HepG2 (cell line): ENCODE data around the gene NARS2. TPM values are rescaled to one million over a fixed set of nuclear protein-coding genes. Genes with fewer than 3 reads are reported as not detected.

Source experiments
- ARID3A ChIP-seq: IDR thresholded peaks from 2 replicates; pipeline ENCODE4 v1.6.1; 2012; ENCODE audit warnings: low read depth, low read length, improper control_type of control experiment
- EZH2 ChIP-seq: conservative IDR thresholded peaks from 2 replicates; pipeline ENCODE4 v1.6.1; 2012; ENCODE audit warnings: mild to moderate bottlenecking, low read depth, low read length, moderate library complexity
- HOXA3 ChIP-seq: sonication (generic); formaldehyde crosslinking; IDR thresholded peaks from 2 replicates; pipeline ENCODE4 v1.5.0; 2020; ENCODE audit warnings: missing genetic modification reagents
- IRX3 ChIP-seq: sonication (generic); formaldehyde crosslinking; IDR thresholded peaks from 2 replicates; pipeline ENCODE4 v1.8.1; 2023; ENCODE audit warnings: mild to moderate bottlenecking, low read depth, missing genetic modification reagents, borderline replicate concordance
- KDM5B ChIP-seq: sonication (generic); formaldehyde crosslinking; IDR thresholded peaks from 2 replicates; pipeline ENCODE4 v1.4.0; 2020; ENCODE audit warnings: missing genetic modification reagents, mild to moderate bottlenecking, borderline replicate concordance
- LCORL ChIP-seq, 2 experiments: fragments of 450-650 bp in 1 of 2; sonication (generic) in 1 of 2; formaldehyde crosslinking in 1 of 2; IDR thresholded peaks; 2 replicates each; pipeline versions ENCODE4 v1.5.0 to v1.6.1; 2017 to 2020; ENCODE audit warnings: antibody characterized with exemption in 1 of 2, missing genetic modification reagents in 1 of 2
- MBD4 ChIP-seq: IDR thresholded peaks from 2 replicates; pipeline ENCODE4 v1.6.1; 2012; ENCODE audit warnings: low read length, inconsistent platforms, borderline replicate concordance
- NCOA1 ChIP-seq: sonication (generic); formaldehyde crosslinking; IDR thresholded peaks from 2 replicates; pipeline ENCODE4 v1.9.0; 2021; ENCODE audit warnings: missing genetic modification reagents
- PHB2 ChIP-seq: fragments of 450-650 bp; IDR thresholded peaks from 2 replicates; pipeline ENCODE4 v1.6.1; 2018; ENCODE audit not compliant: partially characterized antibody
- PHF8 ChIP-seq: sonication (generic); formaldehyde crosslinking; IDR thresholded peaks from 2 replicates; pipeline ENCODE4 v1.5.0; 2020; ENCODE audit warnings: missing genetic modification reagents
- ZNF224 ChIP-seq: sonication (generic); formaldehyde crosslinking; IDR thresholded peaks from 2 replicates; pipeline ENCODE4 v1.5.0; 2020; ENCODE audit warnings: mild to moderate bottlenecking, missing genetic modification reagents
- ZNF468 ChIP-seq: sonication (generic); formaldehyde crosslinking; IDR thresholded peaks from 2 replicates; pipeline ENCODE4 v1.8.0; 2022; ENCODE audit warnings: mild to moderate bottlenecking, moderate library complexity, missing genetic modification reagents
- ZNF83 ChIP-seq: sonication (generic); formaldehyde crosslinking; IDR thresholded peaks from 2 replicates; pipeline ENCODE4 v1.4.0; 2020; ENCODE audit warnings: missing genetic modification reagents, mild to moderate bottlenecking, borderline replicate concordance
- polyA plus RNA-seq, 8 experiments: library from polyadenylated mRNA; depleted of rRNA in 3 of 8; stranded (reverse) in 7 of 8; unstranded in 1 of 8; fragments of >200 nt; fragmentation: Illumina TruSeq in 4 of 8; extraction: Trizol in 4 of 8; gene quantifications; 2 replicates each; pipeline versions ENCODE4 v1.2.1 to v1.2.3, GENCODE V29; 2011 to 2016; ENCODE audit warnings: low read depth in 4 of 8, missing spikeins in 1 of 8, mixed read lengths in 1 of 8; ENCODE audit not compliant: insufficient read depth in 1 of 8
- total RNA-seq, 5 experiments: library from RNA; depleted of rRNA; stranded (reverse); fragments of >200 nt; fragmentation: Illumina TruSeq; extraction: Trizol; gene quantifications; 2 replicates each; pipeline ENCODE4 v1.2.3, GENCODE V29; 2016; ENCODE audit warnings: low read depth in 1 of 5
- TF ChIP-seq, protein P1 (sequence below): IDR thresholded peaks from 2 replicates; pipeline ENCODE4 v1.6.1; 2016
- TF ChIP-seq, protein P2 (sequence below): IDR thresholded peaks from 2 replicates; pipeline ENCODE4 v1.4.0; 2020; ENCODE audit warnings: mild to moderate bottlenecking, missing genetic modification reagents

Gene NARS2
- total and polyA plus RNA-seq, 2 of the 13 experiments (the other 11 are each of a cell fraction or from before 2014, with no cell fraction given) = 45.9 to 65.0 TPM

DNA sequence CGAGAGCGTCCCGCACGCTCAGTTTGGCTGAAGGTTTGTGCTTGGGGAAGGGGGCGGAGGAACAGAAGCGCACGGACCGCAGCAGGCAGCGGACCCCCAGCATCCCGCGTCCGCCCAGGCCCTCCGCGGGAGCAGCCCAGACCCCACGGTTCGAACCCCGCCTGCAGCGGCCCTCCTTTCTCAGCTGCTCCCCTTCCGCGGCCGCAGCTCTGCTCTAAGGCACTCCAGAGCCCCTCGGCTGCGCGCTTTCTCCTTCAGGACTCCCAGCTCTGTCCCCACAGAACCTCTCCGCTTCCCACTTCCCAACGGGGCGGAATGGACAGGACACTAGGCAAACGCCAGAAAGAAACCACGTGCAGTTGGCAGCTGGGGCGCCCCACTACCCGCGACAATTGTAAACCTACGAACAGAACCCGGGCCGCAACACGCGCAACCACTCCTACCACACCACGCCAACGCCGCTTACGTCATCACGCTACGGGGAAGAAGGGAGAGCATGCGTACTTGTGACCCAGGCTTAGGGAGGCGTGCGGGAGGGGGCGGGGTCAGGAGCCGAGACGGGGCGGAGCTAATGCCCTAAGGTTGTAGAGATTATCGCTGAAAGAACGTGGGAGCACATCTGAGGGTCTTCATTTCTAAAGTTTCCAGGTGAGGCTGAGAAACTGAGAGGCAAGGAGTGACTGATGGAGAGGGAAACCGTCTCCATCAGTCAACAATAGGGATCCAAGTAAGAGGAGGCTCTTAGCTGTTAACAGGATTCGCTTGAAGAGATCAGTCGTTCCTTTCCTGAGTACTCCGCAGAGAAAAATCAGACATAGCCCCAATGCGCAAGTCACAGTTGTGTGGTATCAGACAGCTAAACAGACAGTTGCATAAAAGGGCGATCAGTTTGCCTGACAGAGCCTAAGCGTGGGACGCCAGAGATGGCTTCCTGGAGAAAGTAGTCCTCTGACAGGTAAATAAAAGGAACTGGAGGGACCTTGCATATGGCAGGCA, at the start of gene NARS2 (continued):
- TF ChIP-seq, protein P1, sequence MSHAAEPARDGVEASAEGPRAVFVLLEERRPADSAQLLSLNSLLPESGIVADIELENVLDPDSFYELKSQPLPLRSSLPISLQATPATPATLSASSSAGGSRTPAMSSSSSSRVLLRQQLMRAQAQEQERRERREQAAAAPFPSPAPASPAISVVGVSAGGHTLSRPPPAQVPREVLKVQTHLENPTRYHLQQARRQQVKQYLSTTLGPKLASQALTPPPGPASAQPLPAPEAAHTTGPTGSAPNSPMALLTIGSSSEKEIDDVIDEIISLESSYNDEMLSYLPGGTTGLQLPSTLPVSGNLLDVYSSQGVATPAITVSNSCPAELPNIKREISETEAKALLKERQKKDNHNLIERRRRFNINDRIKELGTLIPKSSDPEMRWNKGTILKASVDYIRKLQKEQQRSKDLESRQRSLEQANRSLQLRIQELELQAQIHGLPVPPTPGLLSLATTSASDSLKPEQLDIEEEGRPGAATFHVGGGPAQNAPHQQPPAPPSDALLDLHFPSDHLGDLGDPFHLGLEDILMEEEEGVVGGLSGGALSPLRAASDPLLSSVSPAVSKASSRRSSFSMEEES (CRISPR knock-in tag) = peak; percentile 31; the same call in 1 of the 2 replicates
- TF ChIP-seq EZH2 (no peak), HOXA3 (CRISPR knock-in tag) (peak; percentile 92), ZNF224 (CRISPR knock-in tag) (peak; percentile 89), NCOA1 (CRISPR knock-in tag) (0 out of 2 replicates have a peak, but pooled peaks have one; percentile 42), ZNF468 (CRISPR knock-in tag) (no peak), MBD4 (no peak), IRX3 (peak; percentile 52; the same call in 1 of the 2 replicates), ARID3A (no peak), PHB2 (no peak), ZNF83 (CRISPR knock-in tag) (0 out of 2 replicates have a peak, but pooled peaks have one; percentile 40), KDM5B (CRISPR knock-in tag) (peak; percentile 88), LCORL (IDR thresholded peaks at IDR 0.05) (no peak), LCORL (CRISPR knock-in tag; IDR thresholded peaks at IDR 0.05) (0 out of 2 replicates have a peak, but pooled peaks have one; percentile 17), PHF8 (CRISPR knock-in tag) (peak; percentile 93)
- TF ChIP-seq, protein P2, sequence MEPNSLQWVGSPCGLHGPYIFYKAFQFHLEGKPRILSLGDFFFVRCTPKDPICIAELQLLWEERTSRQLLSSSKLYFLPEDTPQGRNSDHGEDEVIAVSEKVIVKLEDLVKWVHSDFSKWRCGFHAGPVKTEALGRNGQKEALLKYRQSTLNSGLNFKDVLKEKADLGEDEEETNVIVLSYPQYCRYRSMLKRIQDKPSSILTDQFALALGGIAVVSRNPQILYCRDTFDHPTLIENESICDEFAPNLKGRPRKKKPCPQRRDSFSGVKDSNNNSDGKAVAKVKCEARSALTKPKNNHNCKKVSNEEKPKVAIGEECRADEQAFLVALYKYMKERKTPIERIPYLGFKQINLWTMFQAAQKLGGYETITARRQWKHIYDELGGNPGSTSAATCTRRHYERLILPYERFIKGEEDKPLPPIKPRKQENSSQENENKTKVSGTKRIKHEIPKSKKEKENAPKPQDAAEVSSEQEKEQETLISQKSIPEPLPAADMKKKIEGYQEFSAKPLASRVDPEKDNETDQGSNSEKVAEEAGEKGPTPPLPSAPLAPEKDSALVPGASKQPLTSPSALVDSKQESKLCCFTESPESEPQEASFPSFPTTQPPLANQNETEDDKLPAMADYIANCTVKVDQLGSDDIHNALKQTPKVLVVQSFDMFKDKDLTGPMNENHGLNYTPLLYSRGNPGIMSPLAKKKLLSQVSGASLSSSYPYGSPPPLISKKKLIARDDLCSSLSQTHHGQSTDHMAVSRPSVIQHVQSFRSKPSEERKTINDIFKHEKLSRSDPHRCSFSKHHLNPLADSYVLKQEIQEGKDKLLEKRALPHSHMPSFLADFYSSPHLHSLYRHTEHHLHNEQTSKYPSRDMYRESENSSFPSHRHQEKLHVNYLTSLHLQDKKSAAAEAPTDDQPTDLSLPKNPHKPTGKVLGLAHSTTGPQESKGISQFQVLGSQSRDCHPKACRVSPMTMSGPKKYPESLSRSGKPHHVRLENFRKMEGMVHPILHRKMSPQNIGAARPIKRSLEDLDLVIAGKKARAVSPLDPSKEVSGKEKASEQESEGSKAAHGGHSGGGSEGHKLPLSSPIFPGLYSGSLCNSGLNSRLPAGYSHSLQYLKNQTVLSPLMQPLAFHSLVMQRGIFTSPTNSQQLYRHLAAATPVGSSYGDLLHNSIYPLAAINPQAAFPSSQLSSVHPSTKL = 0 out of 2 replicates have a peak, but pooled peaks have one; percentile 5
